IPS-15b (cell line): ENCODE data around the gene MANBA.
A peak's percentile ranks its signal among the peaks of the same experiment; 100 is the strongest.
"Not testable (repeated sequence)": the region's sequence is repeated elsewhere in the genome, so short reads cannot be mapped to it uniquely, and the experiment has no call there.

Experiments
- H3K27me3 ChIP-seq: one replicate; pipeline ENCODE4 v1.6.1; 2013; ENCODE audit warnings: low read length; ENCODE audit not compliant: control insufficient read depth, insufficient read depth
- H3K36me3 ChIP-seq: one replicate; pipeline ENCODE4 v1.6.1; 2013; ENCODE audit warnings: low read length; ENCODE audit not compliant: control insufficient read depth, insufficient read depth
- H3K4me1 ChIP-seq: one replicate; pipeline ENCODE4 v1.6.1; 2013; ENCODE audit warnings: mild to moderate bottlenecking, low read length; ENCODE audit not compliant: control insufficient read depth, insufficient read depth
- H3K4me3 ChIP-seq: one replicate; pipeline ENCODE4 v1.5.1; 2013; ENCODE audit warnings: low read depth, low read length
- H3K9ac ChIP-seq: one replicate; pipeline ENCODE4 v1.6.1; 2013; ENCODE audit warnings: low read depth, mild to moderate bottlenecking, low read length
- H3K9me3 ChIP-seq: one replicate; pipeline ENCODE4 v1.6.1; 2013; ENCODE audit warnings: mild to moderate bottlenecking, low read length; ENCODE audit not compliant: control insufficient read depth, insufficient read depth

Gene MANBA

DNA sequence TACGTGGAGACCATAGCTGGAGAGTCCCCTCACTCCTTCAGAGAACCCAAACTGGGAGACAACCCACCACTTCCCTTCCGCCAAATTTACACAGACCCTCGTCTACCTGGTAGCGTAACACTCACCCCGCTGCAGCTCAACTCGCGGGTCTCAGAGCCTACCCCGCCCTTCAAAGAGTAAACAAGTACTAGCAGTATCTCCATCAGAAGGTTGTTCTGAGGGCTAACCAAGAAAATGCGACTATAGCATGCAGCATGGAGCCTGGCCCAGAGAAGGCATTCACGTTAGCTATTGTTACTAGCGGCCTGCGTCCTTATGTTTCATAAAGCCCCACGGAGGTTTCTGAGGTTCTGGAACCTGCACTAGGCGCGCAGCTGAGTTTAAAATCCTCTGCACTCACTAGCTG, 531 bp upstream of the MANBA start:
- Histone ChIP-seq H3K9ac (peak overlapping the region; percentile 61), H3K36me3 (no peaks in the 10 kb centered on the region), H3K9me3 (no peaks in the 10 kb centered on the region), H3K27me3 (no peaks in the 10 kb centered on the region), H3K4me1 (peaks cover 13% of the 10 kb centered on the region), H3K4me3 (peak overlapping the region; percentile 96)

DNA sequence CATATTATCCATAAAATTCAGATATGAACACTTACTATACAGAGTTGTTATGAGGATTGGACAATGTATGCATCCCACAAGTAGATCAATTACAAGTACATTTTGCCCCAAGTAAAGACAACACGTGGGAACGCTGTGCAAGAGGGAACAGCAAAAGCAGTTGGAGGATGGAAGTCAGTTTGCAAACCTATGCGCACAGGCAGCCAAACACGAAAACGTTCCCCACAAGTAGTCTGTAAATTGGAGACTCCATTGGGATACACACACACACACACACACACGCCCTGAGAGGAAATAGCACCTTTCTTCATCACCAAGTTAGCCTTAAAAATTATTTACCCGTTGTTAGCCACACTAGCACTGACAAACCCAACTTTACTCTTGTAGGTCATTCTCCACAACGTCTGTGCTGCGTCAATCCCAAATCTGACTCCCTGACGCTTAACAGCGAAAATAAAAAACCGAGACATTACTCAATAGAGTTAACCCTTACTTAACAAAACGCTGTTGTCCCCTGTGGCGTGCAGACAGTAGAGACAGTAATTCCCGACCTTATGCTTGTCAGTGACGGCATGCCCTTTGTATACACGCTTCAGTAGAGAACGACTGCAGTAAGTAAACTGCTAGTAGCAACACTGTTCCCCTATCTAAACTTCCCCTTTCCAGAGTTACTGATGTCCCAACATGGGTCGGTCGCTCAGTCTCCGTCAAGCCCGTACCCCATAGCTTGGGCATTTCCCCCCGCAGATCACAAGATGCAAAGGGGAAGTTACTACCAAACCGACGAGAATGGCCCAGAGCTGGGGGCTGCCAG, 730 bp downstream of the MANBA start:
- Histone ChIP-seq H3K27me3 (no peaks in the 10 kb centered on the region), H3K4me1 (peaks cover 13% of the 10 kb centered on the region), H3K9ac (peak overlapping the region; percentile 58)

DNA sequence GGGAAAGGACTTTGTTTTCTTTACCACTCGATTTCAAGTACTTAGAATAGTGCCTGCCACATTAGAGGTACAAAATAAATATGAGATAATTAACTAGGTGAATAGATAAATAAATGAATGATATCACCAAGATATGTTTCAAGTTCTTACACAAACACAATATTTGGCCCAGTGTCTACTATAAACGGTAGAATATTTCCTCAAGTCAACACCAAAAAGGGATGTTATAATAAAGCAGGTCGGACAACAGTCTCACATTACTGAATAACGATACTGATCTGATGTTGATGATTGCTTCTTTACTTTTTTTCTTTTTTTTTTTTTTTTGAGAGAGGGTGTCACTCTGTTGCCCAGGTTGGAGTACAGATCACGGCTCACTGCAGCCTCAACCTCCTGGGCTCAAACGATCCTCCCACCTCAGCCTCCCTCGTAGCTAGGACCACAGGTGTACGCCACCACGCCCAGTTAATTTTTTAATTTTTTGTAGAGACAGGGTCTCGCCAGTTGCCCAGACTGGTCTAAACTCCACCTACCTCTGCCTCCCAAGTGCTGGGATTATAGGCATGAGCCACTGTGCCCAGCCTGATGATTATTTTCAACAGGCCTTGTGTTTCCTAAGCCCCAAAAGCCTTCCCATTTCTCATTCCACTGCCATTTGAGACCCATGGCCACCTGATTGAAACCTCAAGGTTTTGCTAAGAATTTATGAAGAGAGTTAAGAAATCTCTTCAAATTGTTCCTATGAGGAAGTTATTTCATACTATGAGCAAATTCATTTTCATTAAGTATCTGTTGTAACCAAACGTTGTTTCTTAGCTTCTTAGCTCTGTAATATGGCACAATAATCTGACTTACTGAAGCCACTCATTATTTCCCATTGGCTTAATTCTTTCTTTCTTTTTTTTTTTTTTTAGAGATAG, 2.3 kb downstream of the MANBA start:
- Histone ChIP-seq H3K9ac (no peak overlapping the region), H3K36me3 (no peaks in the 10 kb centered on the region), H3K4me3 (no peak overlapping the region), H3K4me1 (peaks cover 13% of the 10 kb centered on the region), H3K27me3 (no peaks in the 10 kb centered on the region), H3K9me3 (no peaks in the 10 kb centered on the region)

More for the DNA sequence above, 730 bp downstream of the MANBA start:
- H3K36me3 ChIP-seq: no peaks in the 10 kb centered on the region
- H3K4me3 ChIP-seq: peak overlapping the region; percentile 96
- no peaks in the 10 kb centered on the region for H3K9me3 ChIP-seq

DNA sequence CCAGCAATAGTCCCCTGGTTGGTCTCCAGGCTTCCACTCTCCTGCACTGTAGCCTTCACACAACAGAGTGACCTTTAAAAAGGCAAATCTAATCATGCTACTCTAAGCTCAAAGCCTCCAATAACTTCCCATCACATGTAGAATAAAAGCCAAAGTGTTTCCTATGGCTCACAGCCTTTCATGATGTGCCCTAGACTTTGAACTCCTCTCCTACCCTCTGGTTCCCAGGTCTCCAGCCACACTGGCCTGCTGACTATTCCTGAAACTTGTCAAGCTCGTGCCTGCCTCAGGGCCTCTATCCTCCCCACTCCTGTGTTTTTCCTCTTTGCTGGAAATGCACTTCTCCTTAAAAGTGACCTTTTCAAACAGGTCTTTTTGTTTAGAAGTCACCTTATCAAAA, 3.1 kb downstream of the MANBA start:
- Histone ChIP-seq H3K4me1 (peaks cover 13% of the 10 kb centered on the region), H3K9ac (no peak overlapping the region), H3K36me3 (no peaks in the 10 kb centered on the region), H3K9me3 (no peaks in the 10 kb centered on the region), H3K4me3 (no peak overlapping the region), H3K27me3 (no peaks in the 10 kb centered on the region)

DNA sequence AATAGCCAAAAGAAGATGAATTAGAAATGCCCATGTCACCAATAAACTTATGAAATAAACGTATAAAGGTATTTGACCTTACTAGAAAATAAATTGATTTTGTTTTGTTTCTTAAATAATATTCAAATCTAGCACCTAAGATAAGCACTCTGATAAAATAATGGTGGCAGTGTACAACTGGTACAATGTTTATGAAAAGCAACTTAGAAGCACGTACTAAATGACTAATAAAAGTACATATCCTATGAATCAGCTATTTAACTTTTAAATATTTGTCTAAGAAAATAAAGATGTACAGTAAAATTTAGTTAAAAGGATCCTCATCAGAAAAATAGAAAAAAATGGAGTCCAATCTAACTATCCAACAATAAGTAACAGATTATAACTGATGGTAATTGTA, 6.7 kb downstream of the MANBA start:
- H3K9me3 ChIP-seq: no peaks in the 10 kb centered on the region
- H3K4me1 ChIP-seq: peaks cover 7% of the 10 kb centered on the region
- no peaks in the 10 kb centered on the region for H3K27me3 ChIP-seq
- H3K36me3 ChIP-seq: no peaks in the 10 kb centered on the region
- H3K9ac ChIP-seq: no peak overlapping the region
- H3K4me3 ChIP-seq: no peak overlapping the region

DNA sequence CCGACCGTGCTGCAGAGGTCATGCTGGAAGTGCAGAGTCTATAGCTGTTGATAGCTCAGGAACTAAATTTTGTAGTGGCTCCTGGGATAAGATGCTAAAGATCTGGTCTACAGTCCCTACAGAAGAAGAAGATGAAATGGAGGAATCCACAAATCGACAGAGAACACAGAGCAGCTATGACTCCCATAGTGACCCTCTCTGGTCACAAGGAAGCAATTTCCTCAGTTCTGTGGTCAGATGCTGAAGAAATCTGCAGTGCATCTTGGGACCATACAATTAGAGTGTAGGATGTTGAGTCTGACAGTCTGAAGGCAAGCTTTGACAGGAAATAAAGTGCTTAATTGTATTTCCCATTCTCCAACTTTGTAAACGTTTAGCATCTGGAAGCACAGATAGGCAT, 8.8 kb downstream of the MANBA start:
- H3K4me3 ChIP-seq: no peak overlapping the region
- no peaks in the 10 kb centered on the region for H3K9me3 ChIP-seq
- no peaks in the 10 kb centered on the region for H3K27me3 ChIP-seq
- H3K9ac ChIP-seq: no peak overlapping the region
- no peaks in the 10 kb centered on the region for H3K36me3 ChIP-seq
- no peaks in the 10 kb centered on the region for H3K4me1 ChIP-seq

DNA sequence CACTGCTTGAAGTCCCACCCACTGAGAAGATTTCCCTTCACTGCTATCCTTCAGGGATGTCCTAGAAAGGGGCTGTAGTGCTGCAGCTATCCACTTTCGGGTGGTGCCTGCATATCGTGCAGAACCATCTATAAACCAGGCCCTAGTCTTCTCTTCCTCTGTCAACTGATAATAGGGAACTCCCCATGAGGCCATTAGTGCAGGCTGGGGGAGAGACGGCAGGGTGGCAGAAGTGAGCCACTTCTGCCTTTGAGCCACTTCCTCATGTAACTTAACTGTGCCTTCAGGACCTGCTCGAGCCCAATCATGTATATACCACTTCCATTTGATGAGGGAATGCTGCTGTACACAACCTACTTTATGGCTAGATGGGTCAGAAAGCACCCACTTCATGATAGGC, 17.4 kb downstream of the MANBA start:
- H3K4me3 ChIP-seq, H3K9ac ChIP-seq, H3K36me3 ChIP-seq, H3K27me3 ChIP-seq, H3K4me1 ChIP-seq, H3K9me3 ChIP-seq: not testable (repeated sequence)

DNA sequence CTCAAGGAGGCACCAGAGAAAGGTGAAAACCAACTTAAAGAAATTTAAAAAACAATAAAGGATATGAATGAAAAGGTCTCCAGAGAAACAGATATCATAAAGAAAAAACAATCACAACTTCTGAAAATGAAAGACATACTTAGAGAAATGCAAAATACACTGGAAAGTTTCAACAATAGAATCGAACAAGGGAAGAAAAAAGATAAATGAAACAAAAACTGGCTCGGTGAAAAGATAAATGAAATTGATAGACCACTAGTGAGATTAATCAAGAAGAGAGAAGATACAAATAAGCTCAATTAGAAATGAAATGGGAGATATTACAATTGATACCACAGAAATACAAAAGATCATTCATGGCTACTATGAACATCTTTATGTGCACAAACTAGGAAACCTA, 22.0 kb downstream of the MANBA start:
- not testable (repeated sequence) for H3K9ac ChIP-seq, H3K9me3 ChIP-seq, H3K36me3 ChIP-seq, H3K4me3 ChIP-seq, H3K27me3 ChIP-seq
- peaks cover 14% of the 10 kb centered on the region for H3K4me1 ChIP-seq

DNA sequence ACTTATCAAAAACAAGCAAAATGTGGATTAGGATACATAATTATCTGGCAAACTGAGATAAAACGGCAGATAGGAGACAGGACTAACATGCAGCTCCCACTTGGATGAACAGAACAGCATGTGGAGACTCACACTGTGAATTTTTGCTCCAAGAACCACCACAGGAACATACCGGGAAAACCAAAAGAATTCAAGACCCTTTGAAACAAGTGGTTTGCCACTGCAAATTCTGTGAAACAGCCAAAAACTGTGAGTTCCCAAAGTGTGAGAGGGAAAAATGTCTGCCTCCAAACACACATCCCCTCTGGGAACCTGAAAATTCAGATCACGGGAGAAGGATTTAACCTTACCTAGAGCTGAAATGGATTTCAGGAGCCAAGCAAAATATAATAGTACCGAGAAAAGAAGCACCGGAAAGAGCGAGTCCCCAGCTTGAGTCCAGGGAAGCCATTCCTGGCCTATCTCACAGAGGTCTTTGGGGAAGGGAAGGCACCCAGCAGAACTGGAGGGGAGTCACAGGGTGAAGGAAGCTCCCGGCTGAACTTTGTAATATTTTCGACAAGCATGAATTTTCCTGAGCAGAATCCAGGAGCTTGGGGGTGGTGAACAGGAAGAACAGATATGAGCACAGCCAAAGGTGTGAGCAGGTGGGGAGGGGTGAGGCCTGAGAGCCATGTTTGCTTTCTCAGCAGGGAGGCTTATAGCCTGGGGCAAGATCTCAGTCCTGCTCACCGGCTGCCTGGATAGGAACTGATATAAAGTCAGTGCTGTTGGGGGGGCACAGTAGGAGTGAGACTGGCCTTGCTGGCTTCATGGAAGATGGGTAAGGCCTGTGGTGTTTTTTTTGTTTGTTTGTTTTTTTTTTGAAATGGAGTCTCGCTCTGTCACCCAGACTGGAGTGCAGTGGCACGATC, 23.9 kb downstream of the MANBA start:
- H3K9me3 ChIP-seq: no peaks in the 10 kb centered on the region
- peaks cover 14% of the 10 kb centered on the region for H3K4me1 ChIP-seq
- H3K36me3 ChIP-seq: peaks cover 3% of the 10 kb centered on the region
- H3K27me3 ChIP-seq: no peaks in the 10 kb centered on the region
- H3K9ac ChIP-seq: no peak overlapping the region
- no peak overlapping the region for H3K4me3 ChIP-seq

DNA sequence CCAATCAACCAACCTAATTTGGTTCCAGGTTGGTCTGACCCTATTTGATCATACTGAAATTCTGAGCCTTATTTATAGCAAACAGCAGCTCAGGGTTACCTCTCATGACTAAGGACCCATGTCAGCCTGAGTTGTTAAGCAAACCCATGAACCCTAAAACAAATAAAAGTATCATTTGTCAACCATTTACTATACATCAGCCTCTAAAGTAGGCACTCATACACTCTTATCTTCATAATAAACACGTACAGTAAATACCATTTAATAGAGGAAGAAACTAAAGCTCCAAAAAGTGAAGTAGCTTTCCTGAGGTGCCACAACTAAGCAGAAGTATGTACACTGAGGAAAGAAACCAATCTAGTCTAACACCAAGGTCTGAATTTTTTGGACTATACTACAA, 25.2 kb downstream of the MANBA start:
- no peaks in the 10 kb centered on the region for H3K27me3 ChIP-seq
- H3K4me1 ChIP-seq: peaks cover 14% of the 10 kb centered on the region
- no peaks in the 10 kb centered on the region for H3K9me3 ChIP-seq
- H3K4me3 ChIP-seq: no peak overlapping the region
- H3K9ac ChIP-seq: no peak overlapping the region
- H3K36me3 ChIP-seq: peaks cover 3% of the 10 kb centered on the region

DNA sequence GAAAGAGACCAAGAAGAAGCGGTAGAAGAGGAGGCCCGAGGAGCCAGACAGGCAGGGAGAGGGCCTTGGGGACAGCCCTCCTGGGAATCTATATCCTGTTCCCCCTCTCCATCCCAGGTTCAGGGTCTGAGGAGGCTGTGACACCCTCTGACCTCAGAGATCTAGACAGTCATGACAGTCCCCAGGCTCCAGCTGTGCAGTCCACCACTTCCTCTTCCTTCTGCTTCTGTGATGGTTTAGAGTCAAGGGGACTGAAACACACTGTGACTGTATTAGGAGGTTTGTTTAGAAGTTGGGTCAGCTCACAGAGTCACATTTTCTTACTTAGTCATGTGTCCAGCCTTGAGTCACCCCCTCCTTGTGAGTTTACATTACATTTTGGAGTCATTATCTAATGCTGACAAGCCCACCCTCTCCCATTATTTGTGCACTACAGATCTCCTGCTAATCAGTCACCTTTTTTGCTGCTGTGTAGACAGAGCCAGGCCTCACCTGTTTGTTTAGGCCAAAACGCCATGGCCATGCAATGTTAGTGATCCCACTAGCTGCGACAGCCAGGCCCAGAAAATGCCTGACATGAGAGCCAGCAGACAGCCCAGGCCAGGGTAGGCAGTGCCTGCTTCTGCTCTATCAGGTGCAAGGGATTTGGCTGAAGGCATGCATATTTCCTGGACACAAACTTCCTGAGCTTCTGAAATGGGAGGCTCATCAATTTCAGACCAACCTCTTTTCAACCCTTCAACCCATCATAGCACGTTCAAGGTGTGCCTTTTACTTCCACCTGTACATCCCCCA, 26.0 kb downstream of the MANBA start:
- Histone ChIP-seq H3K36me3 (peaks cover 6% of the 10 kb centered on the region), H3K9me3 (no peaks in the 10 kb centered on the region), H3K4me3 (no peak overlapping the region), H3K27me3 (no peaks in the 10 kb centered on the region), H3K4me1 (peaks cover 14% of the 10 kb centered on the region), H3K9ac (no peak overlapping the region)
